GM21390 (cell line): ENCODE results near the gene PLP1.

Experiments used
- ATAC-seq: cut with Tn5 transposase; IDR thresholded peaks from one replicate; pipeline ENCODE4 v1.9.1; 2021; ENCODE audit not compliant: unreplicated experiment

The PLP1 gene

GRCh38 chrX:103823591-103823990 lies 47.0 kb downstream of the PLP1 start:
- no peak for ATAC-seq

GRCh38 chrX:103825881-103826280 lies 49.2 kb downstream of the PLP1 start:
- no peak for ATAC-seq

GRCh38 chrX:103828529-103828928 lies 51.9 kb downstream of the PLP1 start:
- ATAC-seq: no peak

- ATAC-seq: no peak
Measured at GRCh38 chrX:103830848-103831247, 54.2 kb downstream of the PLP1 start.

- ATAC-seq: peak; percentile 94
Measured at GRCh38 chrX:103831342-103831802, 54.7 kb downstream of the PLP1 start.

GRCh38 chrX:103831803-103832544 lies 55.3 kb downstream of the PLP1 start, which contains the start of gene RAB9B:
Gene RAB9B, minus strand, starts transcription at chrX:103832257. Its CDS starts 6,473 bp downstream, at chrX:103825784.
- peak; percentile 65 for ATAC-seq

DNA sequence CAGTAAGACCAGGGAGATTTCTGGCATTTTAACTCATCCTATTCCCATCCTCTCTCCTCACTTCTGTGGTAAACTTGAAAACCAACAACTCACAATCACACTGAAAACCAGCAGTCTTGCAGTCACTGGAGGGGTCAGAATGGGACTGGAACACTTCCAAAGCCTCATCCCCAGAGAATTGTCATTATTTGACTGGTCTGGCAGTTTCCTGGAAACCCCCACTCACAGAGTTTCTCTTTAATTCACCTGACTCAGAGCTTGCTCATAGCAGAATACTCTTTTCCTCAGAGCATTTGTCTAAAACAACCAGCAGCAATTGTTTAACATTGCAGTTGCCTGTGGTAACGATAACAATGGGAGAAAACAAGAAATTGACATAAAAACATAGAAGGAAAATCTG lies 62.8 kb downstream of the PLP1 start:
- ATAC-seq: no peak
